ENCODE measurements around the gene TOP3B.

TOP3B gene

DNA sequence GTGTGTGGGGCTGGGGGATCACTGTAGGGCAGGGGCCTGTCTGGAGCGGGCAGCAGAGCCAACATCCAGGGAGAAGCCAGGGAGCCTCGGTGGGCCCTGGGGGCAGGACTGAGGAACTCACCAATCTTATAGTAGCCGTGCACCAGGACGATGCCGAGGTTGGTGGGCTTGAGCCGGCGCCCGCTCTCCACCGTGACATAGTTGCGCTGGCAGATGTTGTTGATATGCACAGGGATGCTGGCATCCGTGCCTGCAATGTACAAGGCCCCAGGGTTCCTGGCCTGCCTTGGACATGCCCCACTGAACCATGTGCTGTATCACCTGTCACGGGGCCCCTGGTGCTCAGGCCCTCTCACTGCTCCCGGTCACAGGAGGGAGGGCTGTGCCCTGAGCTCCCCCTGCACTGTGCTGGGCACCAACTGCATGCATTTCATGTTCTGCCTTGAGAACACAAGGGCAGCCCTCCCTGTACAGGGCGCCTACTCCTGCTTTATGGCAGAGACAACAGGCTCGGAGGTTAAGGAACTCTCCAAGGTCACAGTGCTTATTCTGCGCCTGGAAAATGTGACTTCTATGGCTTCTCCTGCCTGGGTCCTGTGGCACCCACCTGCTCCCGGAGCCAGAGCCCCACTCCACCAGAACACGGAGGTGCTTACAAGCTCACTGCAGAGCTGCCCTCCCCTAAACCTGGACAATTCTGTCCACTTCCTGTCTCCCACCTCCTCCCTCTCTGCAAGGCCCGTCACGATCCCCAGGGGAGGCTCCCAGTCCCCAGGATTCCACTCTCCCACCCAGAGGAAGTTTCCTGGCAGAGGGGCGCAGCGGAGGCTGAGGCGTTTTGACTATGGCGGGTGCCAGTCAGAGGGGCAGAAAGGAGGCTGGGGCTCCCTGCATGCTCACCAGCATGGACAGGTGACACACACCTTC is 22.1 kb downstream of the TOP3B start:
- DNase-seq = no peak

DNA sequence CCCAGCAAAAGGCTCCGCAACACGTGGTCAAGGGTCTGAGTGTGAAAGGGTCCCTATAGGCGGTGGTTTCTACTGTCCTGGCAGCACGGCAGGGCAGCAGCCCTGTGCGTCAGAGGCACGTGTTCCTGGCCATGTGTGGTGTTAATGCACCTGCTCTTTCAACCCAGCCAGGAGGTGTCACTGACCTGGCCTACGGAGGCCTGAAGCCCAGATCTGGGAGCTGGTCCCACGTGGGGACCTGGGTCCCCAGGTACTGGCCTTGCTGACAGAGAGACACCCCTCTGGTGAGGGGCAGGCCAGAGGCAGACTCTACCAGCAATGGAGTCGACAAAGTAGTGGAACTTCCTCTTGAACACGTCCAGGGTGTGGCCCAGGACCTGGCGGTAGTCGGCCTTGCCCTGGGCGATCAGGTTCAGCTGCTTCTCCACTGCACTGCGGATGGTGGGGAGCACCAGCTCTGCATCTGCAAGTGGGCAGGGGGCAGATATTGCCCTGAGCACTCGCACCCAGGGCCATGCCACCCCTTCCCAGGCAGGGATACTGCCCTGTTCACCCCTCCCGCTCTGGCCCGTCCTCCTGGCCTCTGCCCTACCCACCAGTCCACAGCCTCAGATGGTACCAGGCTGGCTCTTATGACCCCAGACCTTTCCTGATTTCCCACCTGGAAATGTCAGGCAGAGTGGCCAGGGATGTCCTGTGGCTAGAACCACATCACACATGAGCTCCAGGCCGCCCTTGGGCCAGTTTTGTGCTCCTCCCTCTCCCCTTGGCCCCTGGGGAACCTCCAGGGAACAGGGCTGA is 23.1 kb downstream of the TOP3B start:
- DNase-seq = no peak

DNA sequence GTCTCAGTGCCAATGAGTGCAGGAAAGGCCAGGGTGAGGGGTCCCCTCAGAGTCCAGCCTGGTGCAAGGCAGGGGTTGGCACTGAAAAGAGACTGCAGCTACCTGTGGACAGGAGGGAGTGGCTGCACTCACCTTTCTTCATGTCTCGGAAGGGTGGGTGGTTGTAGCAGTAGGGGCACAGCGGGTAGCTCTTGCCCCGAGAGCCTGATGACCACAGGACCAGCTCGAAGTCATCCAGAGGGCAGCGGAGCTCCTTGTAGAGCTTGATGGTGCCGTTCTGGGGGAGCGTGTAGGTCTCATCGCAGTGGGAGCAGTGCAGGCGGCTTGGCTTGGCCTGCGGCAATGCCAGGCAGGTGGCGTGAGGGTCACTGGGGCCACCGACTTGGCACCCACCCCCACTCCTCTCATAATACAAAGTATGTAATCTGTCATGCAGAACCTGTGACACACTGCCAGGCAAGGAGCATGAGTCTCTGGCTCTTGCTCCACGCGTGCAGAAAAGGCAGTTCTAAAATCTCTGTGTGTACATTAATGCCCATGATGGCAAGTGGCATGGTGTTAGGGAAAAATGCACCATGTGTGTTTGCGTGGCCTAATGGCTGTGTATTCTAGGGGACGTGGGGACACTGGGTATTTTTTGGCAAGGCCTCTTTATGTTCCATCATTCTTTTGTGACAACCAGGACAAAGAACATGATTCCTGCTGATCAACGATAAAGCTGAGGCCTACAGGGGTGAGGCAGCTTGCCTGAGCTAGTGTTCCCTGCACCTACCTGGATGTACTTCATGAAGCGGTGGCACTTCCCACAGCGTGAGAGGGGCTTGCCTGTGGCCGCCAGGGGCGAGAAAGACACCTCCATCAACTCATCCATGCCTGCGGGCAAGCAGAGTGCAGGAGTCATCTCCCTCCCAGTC is 24.0 kb downstream of the TOP3B start:
- no peak for DNase-seq

DNA sequence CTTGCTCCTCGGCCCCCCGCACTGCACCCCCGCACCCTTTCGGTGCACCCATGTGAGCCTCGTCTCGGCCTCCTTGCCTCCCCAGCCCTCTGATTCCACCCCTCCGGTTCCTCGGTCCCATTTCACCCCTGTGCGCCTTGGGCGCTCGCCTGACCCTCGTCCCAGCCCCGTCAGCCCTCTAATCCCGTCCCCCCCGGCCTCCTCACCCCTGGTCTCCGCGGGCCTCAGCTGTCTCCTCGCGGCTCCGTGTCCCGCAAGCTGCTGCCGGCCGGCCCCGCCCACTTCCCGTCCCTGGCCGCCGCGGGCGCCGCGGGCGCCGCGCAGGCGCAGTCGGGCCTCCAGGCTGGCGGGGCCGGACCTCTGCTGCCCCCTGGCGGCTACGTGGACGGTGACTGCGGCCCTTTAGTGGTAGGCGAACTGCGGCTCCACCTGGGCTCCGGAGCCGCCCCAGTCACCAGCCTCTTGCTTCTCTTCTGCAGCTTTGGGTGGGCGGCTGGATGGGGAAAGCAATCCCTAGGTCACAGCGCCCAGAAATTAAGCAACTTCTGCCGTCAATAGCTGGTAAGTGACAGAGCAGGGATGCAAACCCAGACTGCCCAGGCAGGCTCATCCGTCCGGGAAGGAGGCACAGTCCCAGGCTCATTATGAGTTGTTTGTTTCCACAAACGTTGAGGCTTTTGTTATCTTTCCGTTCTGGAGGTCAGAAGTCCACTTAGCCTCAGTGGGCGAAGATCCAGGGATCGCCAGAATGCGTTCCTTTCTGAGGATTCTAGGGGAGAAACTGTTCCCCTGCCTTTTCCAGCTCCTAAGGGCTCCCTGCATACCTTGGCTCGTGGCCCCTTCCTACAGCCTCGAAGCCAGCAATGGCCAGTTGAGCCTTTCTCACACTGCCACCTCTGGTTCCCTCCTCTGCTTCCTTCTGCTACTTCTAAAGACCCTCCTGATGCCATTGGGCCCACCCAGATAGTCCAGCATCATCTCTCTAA is 29.7 kb downstream of the TOP3B start, which contains the start of gene PPM1F:
PPM1F (minus strand) TSS at position 263 of the 986 bp plus-strand sequence. CDS start 6,800 bp downstream, outside the sequence.
- DNase-seq = peak; percentile 84

DNA sequence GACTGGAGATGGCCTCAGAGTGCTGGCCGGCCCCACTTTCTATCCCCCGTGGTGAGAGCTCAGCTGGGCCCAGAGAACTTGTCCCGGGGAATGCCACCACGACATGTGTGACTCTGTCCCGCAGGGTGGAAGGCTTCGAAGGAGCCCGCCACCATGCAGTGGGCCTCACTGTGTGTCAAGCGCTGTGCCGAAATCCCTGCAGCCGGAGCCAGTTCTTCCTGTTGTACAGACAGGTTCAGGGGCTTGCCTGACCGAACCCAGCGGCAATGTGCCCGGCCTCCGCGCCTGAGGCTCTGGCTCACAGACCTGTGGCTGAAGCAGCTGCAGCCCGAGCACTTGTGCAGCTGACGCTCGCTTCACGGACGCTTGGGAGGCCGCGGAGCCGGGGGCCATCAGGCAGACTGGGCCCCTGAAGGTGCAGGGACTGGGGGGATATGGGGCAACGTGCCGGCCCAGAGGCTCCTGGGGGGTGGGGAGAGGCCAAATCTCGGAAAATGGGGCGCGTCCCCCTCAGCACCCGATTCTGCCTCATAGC is 30.6 kb downstream of the TOP3B start:
- DNase-seq = no peak

DNA sequence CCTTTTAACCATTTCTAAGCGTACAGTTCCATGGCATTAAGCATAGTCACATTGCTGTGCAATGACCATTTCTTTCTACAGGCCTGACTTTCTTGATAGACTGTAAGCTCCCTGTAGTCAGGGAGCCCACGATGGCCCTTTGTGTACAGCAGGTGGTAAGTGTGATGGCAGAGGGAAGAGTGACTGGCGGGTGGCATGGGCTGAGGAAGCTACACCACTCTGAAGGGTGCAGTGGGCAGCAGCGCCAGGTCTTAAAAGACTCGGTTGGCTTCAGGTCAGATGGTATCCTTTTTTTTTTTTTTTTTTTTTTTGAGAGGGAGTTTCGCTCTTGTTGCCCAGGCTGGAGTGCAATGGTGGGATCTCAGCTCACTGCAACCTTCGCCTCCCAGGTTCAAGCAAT is 31.5 kb downstream of the TOP3B start:
- DNase-seq = no peak

DNA sequence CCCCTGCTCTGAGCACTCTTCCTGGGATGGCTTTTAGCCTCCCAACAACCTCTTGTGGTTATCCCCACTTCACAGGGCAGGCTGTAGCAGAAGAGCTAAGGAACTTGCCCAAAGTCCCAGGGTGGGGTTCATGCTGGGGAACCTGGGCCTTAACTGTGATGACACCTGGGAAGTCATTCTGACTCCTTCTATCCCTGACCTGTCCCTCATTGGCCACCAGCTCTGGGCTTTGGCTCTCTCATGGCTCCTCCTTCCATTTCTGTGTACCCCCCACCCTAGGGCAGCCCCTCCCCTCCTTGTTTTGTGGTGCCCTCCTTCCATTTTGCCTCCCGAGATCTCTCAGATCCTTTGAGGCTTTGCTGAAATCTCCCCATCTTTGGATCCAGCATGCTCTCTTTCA is 32.6 kb downstream of the TOP3B start:
- DNase-seq = no peak

DNA sequence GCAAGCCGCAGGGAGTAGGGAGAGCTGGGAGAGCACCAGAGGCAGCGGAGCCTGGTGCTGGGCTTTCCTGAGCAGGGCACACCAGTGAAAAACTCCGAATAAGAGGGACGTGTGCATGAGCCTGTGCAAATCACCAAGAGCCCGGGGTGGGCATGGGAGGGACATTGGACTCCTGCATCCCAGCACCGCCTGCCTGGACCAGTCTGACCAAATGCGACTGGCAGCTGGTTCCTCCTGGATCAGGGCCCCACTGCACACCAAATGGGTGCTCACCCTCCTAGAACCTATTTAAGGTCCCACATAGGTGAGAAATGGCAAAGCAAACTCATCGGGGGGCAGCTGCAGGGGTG is 33.0 kb downstream of the TOP3B start:
- DNase-seq = no peak

DNA sequence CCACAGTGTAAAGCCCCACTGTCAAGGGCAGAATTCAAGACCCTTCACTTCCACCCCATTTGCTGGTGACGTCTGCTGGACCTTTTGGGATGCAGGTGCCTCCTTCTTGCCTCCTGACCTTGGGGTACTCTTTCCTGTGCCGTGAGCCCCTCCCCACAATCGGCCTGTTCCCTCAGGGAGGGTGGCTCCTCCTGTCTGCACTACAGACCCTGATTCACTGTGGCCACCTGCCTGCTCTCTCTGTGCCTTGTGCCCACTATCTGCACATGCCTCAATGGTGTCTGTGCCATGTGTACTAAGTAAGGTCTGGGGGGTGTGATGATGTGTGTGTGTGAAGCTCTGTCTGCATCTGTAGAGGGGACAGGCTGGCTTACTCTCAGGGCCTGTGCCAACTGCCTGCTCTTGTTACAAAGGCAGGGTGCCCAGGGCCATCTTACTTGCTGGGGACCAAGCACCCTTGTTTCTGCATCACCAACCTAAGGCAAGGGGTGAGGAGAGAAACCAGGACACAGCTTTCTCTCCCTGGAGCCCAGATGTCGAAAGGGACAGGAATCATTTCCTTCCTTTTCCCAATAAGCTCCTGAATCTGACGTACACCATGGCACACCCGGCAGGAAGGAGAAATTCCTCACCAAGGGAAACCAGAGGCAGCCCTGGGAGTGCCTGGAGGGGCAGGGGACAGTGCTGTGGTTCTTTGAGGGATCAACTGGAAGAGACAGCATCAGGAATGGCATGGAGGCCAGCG is 33.6 kb downstream of the TOP3B start:
- no peak for DNase-seq

DNA sequence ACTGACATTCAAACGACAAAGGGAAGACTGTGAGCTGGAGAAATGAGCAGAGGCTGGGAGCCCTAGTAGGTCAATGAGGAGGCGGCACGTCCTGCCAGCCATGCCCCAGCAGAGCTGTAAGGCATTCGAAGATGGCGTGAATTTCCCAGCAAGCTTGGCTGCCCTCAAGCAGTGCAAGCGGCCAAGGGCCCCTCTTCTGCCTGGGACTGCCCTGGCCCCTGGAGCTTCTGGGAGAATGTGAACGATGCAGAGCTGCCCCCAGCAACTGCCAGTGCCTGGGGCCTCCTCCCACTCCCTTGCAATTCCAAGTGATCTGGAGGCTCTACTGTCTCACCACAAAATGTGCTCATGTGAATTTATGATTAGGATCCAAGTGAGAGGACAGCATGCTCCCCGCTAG is 34.2 kb downstream of the TOP3B start:
- no peak for DNase-seq

DNA sequence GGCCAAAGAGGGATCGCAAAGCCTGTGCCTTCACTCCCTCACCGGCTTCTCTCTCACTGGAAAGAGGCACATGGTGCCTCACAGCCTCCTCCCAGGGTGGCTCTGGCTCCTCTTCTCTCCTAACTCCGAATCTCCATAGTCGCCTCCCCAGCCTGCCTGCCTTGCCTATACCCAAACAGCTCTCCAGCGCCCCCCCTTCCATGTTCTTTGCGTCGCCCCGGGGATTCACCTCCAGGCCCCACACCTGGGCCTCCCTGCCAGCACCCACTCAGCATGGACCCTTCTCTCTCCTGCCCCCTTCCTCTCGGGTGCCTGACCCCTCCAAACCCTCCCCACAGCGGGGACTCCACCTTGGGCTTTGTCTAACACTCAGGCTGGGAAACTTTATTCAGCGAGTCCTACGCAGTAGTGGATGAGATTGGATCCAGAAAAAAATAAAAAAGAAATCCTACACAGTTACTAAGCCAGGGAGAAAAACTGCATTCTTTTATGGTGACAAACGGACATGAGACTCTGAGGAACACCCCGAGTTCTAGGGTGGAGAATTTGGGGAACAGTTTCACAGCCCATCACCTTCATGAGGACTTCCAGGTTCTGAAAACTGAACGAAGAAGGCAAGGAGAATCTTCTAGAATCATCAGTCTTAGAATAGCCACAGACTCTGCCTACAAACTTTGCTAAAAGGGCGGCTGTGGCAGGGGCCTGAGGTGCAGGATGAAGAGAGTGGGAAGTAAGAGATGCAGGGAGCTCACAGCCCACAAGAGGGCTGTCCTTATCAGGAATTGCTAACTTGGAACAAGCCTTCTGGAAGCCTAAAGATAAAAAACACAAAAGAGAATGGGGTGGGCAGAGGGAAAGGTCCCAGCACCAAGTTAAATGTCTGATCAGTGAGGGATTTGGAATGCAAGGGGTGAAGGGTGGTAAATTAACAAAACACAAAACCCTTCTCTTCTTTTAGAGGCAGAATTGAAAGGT is 35.3 kb downstream of the TOP3B start:
- no peak for DNase-seq

DNA sequence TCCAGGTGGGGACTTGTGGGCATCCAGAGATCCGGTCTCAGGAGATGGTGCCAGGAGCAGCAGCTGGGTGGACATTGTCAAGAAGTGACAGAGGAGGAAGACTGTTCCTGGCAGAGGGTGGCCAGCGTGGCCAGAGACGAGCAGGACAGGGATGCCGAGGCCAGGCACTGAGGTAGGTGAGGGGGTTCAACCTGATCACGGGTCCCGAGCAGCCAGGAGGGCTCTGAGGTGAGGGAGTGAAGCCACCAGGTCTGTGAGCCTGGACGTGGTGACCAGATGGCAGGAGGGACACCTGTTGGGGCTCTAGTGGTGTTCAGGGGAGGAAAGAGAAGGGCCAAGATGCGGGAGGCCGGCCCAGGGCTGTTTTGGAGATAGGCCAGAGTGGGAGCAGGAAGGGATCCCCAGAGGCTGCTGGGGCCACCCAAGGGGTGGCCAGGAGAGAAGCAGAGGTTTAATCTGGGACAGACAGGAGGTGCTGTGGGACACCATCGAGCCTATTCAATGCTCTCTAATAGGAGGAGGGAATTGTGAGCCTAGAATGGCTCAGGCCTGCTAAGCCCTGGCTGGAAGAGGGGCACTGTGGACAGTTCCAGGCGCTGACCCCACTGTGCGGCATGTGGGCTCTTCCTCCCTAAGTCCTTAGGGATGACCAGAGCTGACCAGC is 36.2 kb downstream of the TOP3B start:
- DNase-seq = no peak

DNA sequence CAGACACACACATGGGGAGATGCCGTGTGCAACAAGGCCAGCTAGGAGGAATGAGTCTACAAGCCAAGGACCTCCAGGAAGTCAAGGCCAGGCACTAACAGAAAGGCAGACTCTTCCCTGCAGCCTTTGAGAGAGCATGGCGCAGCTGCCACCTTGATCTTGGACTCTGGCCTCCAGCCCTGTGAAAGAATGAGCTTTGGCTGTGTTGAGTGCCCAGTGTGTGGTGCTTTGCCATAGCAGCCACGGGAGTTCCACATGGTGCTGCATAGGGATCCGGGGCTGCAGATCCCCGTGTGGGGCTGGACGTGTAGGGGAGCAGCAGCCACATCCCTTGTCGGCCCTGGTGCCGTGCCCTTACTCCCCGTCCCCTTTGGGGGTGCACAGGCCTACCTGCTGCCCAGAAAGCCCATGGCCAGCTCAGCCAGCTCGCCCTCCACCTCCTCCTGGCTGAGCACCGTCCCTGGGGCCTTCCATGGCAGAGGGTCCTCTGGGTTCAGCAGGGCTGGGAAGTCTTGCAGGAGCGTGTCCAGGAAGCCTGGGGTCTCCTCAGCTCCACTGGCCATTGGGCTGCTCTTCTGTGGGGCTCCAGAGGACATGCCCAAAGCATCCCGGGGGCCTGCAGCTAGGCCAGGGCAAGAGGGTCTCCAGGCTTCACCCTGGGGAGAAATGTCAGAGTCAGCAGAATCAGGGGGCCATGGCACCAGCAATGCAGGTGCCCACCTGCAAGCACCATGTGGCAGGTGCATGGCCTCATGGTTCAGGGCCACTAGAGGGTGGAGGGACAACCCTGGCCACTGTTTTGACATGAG is 36.9 kb downstream of the TOP3B start:
- no peak for DNase-seq

DNA sequence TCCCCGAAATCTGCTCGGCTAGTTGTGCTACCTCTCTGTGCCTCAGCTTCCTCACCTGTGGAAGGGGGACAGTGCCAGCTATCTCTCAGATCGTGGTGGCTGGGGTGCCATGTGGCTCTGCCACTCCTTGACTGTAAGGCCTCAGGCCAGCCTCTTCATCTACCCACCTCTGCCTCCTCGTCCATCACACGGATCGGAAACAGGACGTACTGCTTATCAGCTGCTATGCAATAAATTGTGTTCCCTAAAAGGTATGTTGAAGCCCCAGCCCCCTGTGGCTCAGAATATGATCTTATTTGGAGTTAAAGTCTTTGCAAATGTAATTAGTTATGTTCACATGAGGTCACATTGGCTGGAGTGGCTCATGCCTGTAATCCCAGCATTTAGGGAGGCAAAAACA is 37.7 kb downstream of the TOP3B start:
- DNase-seq = no peak

DNA sequence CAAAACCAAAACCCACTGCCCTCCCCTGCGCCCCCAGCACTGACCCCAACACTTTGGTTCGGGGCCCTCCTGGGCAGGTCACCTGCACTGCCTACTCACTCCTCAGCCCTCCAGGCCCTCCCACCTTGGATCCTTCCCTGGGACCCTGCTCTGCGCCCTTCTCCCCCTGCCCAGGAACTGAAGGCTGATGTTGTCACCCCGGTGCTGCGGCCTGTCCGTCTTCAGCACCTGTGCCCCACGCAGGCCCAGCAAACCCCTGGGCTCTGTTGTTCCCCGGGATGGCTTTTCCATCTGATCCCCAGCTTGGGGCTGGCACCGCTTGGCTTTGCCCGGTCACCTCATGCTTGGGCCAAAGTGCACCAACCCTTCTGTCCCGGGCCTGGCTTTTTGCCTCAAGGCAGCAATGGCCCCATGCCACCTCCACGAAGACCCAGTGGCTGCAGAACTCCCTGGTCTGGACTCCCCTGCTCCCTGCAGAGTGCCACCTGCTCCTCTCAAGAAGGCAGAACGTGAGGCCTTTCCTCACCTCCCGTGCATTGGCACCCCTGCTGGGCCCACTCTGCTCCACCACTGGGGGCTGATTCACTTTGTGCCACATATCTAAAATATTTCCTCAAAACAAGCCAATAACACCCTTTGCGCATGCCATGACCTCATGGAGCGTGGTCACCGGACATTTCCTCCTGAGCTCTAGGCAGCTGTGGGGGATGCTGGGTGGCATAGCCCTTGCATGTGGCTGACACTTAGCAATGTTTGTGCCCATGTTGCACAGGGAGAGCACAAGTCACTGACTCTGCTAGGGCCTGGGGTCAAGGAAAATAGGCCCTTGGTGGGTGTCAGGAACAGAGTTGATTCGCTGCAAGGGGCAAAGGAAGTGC is 38.8 kb downstream of the TOP3B start:
- DNase-seq = no peak

DNA sequence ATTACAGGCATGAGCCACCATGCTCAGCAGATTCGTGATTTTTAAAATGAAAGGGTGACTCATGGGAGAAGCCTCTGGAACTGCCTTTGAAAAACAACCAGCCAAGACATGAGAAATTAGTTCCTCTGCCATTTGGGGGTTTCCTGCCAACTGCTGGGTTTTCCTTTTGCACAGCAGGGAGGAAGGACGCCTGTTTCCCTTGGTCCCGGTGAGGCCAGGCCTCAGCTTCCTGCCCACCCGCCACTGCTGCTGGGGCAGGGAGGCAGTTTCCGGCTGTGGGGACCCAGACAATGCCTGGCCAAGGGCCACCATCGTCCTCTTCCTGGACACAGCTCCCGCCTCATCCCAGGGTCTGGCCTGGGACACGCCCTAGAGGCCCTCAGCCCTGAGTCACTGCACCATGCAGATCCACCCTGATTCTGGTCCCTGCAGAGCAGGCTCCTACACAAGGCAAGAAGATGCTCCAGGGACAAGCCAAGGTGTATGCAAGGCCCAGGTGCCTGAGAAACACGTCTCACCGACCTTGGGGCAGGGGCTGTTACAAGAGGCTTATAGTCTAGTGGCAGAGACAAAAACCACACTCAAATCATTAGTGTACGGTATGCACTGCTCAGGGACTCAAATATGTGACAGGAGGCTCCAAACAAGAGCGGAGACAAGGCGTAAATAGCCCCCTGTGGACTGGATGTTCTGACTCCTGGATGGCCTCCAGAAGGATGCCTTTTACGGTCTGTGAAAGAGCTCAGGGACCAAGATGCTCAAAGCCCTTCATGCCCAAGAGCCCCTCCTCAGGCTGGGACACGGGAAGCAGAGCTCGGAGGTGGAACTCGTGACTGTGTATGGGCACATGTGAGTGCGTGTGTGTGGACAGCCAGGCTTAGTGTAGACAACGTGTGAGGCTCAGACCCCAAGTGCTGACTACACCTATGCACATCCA is 39.9 kb downstream of the TOP3B start:
- DNase-seq = no peak

Measured in activated T-cell treated with anti-CD3 and anti-CD28 coated beads for 4 hours (primary cell).